Ovary (tissue), 9 donors: ENCODE measurements around the gene ZNF423. TPM values are rescaled to one million over a fixed set of nuclear protein-coding genes. Genes with fewer than 3 reads are reported as not detected.

Experiments
- DNase-seq, 5 donors: peaks; one replicate each; pipeline ENCODE4 v3.0.0-alpha.2; 2019 to 2020
- H3K27ac ChIP-seq, 2 donors: fragments of 200-600 bp; one replicate each; pipeline versions ENCODE4 v1.5.1 to v1.8.0; 2019 to 2022
- H3K27me3 ChIP-seq: fragments of 200-600 bp; one replicate; pipeline ENCODE4 v1.8.0; 2022
- H3K36me3 ChIP-seq: fragments of 200-600 bp; sonication (generic); one replicate; pipeline ENCODE4 v1.5.1; 2019
- H3K4me1 ChIP-seq: one replicate; pipeline ENCODE4 v1.8.1; 2013; ENCODE audit warnings: mild to moderate bottlenecking, moderate library complexity; ENCODE audit not compliant: insufficient read depth
- H3K4me3 ChIP-seq: fragments of 200-600 bp; sonication (generic); one replicate; pipeline ENCODE4 v1.5.1; 2017
- H3K9me3 ChIP-seq, 2 donors: fragments of 200-600 bp in 1 of 2; sonication (generic) in 1 of 2; one replicate each; pipeline versions ENCODE4 v1.5.1 to v1.8.1; 2013 to 2019; ENCODE audit warnings: mild to moderate bottlenecking in 1 of 2, moderate library complexity in 1 of 2
- EP300 ChIP-seq: sonication (generic); formaldehyde crosslinking; IDR thresholded peaks from one replicate; pipeline ENCODE4 v1.6.1; 2017; ENCODE audit warnings: antibody characterized with exemption
- POLR2A ChIP-seq: fragments of 450-650 bp; IDR thresholded peaks from one replicate; pipeline ENCODE4 v1.6.1; 2017; ENCODE audit warnings: antibody characterized with exemption, mild to moderate bottlenecking, moderate library complexity
- WGBS, 3 donors: extraction: QIAGEN DNeasy Blood & Tissue Kit in 1 of 3; methylation state at CpG; one replicate each; pipeline versions ENCODE4 v1.1.5 to v1.1.7; 2013 to 2017; 5-methylcytosine and 5-hydroxymethylcytosine counted together
- intact Hi-C, 4 donors: fragments of 100-400 bp; cut with DNase I; formaldehyde crosslinking; loops; one replicate each; pipeline versions ENCODE4 v1.11.0 to v1.15.1; 2022 to 2023
- polyA plus RNA-seq, 2 donors: library from polyadenylated mRNA; stranded (reverse); fragments of 200-250 nt in 1 of 2; fragments of 350-450 nt in 1 of 2; fragmentation: Illumina TruSeq in 1 of 2; extraction: RNeasy Lipid Tissue Mini Kit (QIAGEN cat#74804) in 1 of 2; gene quantifications; one replicate each; pipeline ENCODE4 v1.2.3, GENCODE V29; 2013 to 2014
- total RNA-seq, 7 donors: library from RNA; depleted of rRNA in 2 of 7; stranded (reverse); fragments of >200 nt in 2 of 7; fragmentation: NEBNext Ultra II Directional in 3 of 7; extraction: Animal tissue kit (Norgen Biotek cat#: 25700) in 3 of 7; gene quantifications; one replicate each; pipeline versions ENCODE4 v1.1.0 to v1.2.4, GENCODE V29; 2016 to 2023
- TF ChIP-seq, protein P1 (sequence below), 3 donors: fragments of 450-650 bp in 2 of 3; fragments of 200-600 bp in 1 of 3; IDR thresholded peaks; one replicate each; pipeline versions ENCODE4 v1.5.1 to v1.8.0; 2016 to 2022; ENCODE audit warnings: antibody characterized with exemption in 3 of 3, mild to moderate bottlenecking in 1 of 3
- donor health status: DM: no; HTN: no; CAD: no; lungs with moderate emphysema.
- donor health status: DM: no; HTN: no; CAD: no.
- donor health status: Bipolar disorder and iron deficiency.
- donor health status: DM: yes; HTN: yes; CAD: no.
- donor health status: DM: no; HTN: no; CAD: no.
- donor health status: DM: yes; HTN: yes; CAD: no.

Gene ZNF423
- total and polyA plus RNA-seq, 9 donors, result 3.3 to 40.3 (median 12.4) TPM

DNA sequence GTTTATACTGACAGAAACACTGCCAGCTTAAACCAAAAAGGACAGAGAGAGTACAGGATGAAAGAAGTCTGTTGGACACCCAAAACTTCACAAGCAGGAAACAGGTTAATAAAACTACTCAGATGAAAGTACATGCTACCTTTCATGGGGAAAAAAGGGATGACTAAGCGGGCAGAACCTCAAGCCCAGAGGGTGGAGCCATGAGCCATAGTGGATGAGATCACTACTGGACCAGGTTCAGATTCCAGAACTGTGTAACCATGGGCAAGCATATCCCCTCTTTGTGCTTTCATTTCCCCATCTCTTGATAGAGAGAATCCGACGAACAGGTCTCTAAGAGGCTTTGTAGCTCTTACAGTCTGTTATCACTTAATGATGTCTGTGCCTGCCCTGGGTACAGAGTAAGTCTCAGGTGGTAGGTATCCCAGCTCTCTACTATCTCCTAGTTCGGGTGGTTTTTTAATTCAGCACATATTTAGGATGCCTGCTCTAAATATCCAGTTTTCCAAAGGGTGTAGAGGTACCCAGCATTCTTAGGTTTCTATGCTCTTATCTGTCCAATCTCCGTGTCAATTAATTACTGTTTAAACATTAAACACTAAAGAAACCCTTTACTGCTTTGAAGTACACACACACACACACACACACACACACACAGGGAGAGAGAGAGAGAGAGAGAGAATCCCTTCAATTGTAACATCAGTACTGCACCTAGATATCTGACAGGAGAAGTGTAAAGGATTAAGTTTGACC is 206.7 kb downstream of the ZNF423 start:
- TF ChIP-seq POLR2A (no peak), EP300 (no peak)
- TF ChIP-seq, protein P1, sequence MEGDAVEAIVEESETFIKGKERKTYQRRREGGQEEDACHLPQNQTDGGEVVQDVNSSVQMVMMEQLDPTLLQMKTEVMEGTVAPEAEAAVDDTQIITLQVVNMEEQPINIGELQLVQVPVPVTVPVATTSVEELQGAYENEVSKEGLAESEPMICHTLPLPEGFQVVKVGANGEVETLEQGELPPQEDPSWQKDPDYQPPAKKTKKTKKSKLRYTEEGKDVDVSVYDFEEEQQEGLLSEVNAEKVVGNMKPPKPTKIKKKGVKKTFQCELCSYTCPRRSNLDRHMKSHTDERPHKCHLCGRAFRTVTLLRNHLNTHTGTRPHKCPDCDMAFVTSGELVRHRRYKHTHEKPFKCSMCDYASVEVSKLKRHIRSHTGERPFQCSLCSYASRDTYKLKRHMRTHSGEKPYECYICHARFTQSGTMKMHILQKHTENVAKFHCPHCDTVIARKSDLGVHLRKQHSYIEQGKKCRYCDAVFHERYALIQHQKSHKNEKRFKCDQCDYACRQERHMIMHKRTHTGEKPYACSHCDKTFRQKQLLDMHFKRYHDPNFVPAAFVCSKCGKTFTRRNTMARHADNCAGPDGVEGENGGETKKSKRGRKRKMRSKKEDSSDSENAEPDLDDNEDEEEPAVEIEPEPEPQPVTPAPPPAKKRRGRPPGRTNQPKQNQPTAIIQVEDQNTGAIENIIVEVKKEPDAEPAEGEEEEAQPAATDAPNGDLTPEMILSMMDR (IDR thresholded peaks at IDR 0.05), result no peak
- DNase-seq, result no peak
- WGBS, 3 donors, result 78 to 87% (median 84%) methylated on average over 5 of the region's 5 CpGs
- no peak overlapping the region for H3K4me3 ChIP-seq
- H3K9me3 ChIP-seq, result no peaks in the 10 kb centered on the region
- H3K36me3 ChIP-seq, result no peaks in the 10 kb centered on the region
- H3K27me3 ChIP-seq, result no peaks in the 10 kb centered on the region
- H3K4me1 ChIP-seq, result peaks cover 7% of the 10 kb centered on the region
- intact Hi-C loops, result no loop called here
- no peak overlapping the region for H3K27ac ChIP-seq

- no peaks in the 10 kb centered on the region for H3K36me3 ChIP-seq
- H3K9me3 ChIP-seq, result no peaks in the 10 kb centered on the region
- peaks cover 10% of the 10 kb centered on the region for H3K4me1 ChIP-seq
- no peaks in the 10 kb centered on the region for H3K27me3 ChIP-seq
- 72 to 98% (median 81%) methylated on average over 2 of the region's 2 CpGs for WGBS, 3 donors
- intact Hi-C loops, result no loop called here
- DNase-seq, result no peak
- no peak overlapping the region for H3K27ac ChIP-seq
- TF ChIP-seq, protein P1 (IDR thresholded peaks at IDR 0.05), result no peak
- TF ChIP-seq EP300, result no peak
- TF ChIP-seq POLR2A, result no peak
- no peak overlapping the region for H3K4me3 ChIP-seq
These were observed 208.2 kb downstream of the ZNF423 start for GRCh38 chr16:49647673-49648072.

DNA sequence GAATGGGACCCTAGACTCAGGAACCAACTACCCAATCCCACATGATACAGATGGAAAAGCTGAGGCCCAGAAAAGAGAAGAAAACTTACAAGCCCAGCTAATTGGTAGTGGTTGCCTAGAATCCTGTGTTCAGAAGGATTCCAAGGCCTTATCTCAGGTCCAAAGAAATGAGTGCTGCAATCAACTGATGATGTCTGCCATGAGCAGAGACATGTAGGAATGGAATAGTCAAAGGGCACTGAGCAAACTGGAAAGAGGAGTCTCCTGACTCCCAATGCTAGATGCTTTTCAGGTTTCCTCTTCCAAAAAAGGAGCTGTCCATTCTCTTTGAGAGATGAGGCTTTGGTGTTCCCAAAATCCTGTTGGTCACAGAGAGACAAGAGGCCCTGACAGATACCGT is 210.6 kb downstream of the ZNF423 start:
- Histone ChIP-seq H3K27me3 (no peaks in the 10 kb centered on the region), H3K27ac (no peak overlapping the region), H3K9me3 (no peaks in the 10 kb centered on the region), H3K4me3 (no peak overlapping the region), H3K36me3 (no peaks in the 10 kb centered on the region), H3K4me1 (peaks cover 11% of the 10 kb centered on the region)
- no peak for DNase-seq
- no peak for TF ChIP-seq POLR2A
- TF ChIP-seq, protein P1 (IDR thresholded peaks at IDR 0.05), result no peak
- no peak for TF ChIP-seq EP300
- intact Hi-C loops, result no loop called here
- 88 to 100% (median 98%) methylated on average over 1 of the region's 1 CpG for whole genome bisulfite sequencing, 3 donors

- no peaks in the 10 kb centered on the region for H3K9me3 ChIP-seq
- peak overlapping the region in 1 of 2 donors; percentile 2 for H3K27ac ChIP-seq
- H3K36me3 ChIP-seq, result no peaks in the 10 kb centered on the region
- peaks cover 17% of the 10 kb centered on the region for H3K4me1 ChIP-seq
- no peak overlapping the region for H3K4me3 ChIP-seq
- H3K27me3 ChIP-seq, result no peaks in the 10 kb centered on the region
- TF ChIP-seq EP300, result no peak
- no peak for TF ChIP-seq POLR2A
- TF ChIP-seq, protein P1 (IDR thresholded peaks at IDR 0.05), result no peak
- 43 to 46% (median 46%) methylated on average over 4 of the region's 4 CpGs for WGBS, 3 donors
- no peak for DNase-seq
- intact Hi-C loops, result loop anchor here in 1 of 4 donors (5.0 kb wide), 1 partner anchor 213 kb away; the partner anchor contains the start of gene ZNF423
These were observed 211.8 kb downstream of the ZNF423 start for GRCh38 chr16:49644145-49644463.
